Stimulated activated CD8-positive, alpha-beta memory T cell treated with anti-CD3 and anti-CD28 coated beads, Interleukin-2, amount 100 ng/mL, for 1 hour (primary cell): ENCODE data around the gene MDC1.
A peak's percentile ranks its signal among the peaks of the same experiment; 100 is the strongest.

Experiments
- DNase-seq, 2 donors: peaks; one replicate each; pipeline ENCODE4 v3.0.0-alpha.2; 2020; ENCODE audit warnings: low read depth in 2 of 2

The MDC1 gene

GRCh38 chr6:30748851-30749540 lies 31.9 kb upstream of the MDC1 start:
- no peak for DNase-seq

GRCh38 chr6:30747902-30748769 lies 31.1 kb upstream of the MDC1 start:
- DNase-seq: no peak

DNA sequence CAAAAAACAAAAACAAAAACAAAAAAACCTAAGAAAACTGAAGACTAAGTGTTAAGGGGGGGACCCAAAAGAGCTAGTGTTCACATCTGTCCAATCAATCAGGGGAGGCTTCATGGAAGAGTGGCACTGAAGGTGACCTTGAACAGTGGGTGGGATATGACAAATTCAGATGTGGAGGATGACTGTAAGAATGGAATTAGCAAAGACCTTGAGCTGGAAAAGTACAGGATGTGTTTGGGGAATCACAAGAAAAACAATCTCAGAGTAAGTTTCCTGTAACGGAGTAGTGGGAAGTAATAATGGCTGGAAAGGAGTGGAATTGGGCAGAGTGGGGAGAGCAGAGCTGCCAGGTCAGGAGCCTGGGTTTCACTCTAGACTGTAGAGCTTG lies 30.2 kb upstream of the MDC1 start:
- DNase-seq: no peak

GRCh38 chr6:30744054-30744805 lies 27.1 kb upstream of the MDC1 start, which contains the start of gene IER3:
TSS of gene IER3 (minus strand) at chr6:30744547. CDS start at chr6:30744518, 29 bp downstream.
- peak; percentile 52 to 62 for DNase-seq

- DNase-seq: no peak
Observed at GRCh38 chr6:30743099-30744053, 26.3 kb upstream of the MDC1 start.

- DNase-seq: peak; percentile 79 to 83
Observed at GRCh38 chr6:30742316-30743098, 25.4 kb upstream of the MDC1 start, which contains the start of gene FLOT1. TSS of gene FLOT1 (minus strand) at chr6:30742687. CDS start at chr6:30742189, 498 bp downstream.

- DNase-seq: no peak
Observed at GRCh38 chr6:30741789-30742315, 24.8 kb upstream of the MDC1 start.

DNA sequence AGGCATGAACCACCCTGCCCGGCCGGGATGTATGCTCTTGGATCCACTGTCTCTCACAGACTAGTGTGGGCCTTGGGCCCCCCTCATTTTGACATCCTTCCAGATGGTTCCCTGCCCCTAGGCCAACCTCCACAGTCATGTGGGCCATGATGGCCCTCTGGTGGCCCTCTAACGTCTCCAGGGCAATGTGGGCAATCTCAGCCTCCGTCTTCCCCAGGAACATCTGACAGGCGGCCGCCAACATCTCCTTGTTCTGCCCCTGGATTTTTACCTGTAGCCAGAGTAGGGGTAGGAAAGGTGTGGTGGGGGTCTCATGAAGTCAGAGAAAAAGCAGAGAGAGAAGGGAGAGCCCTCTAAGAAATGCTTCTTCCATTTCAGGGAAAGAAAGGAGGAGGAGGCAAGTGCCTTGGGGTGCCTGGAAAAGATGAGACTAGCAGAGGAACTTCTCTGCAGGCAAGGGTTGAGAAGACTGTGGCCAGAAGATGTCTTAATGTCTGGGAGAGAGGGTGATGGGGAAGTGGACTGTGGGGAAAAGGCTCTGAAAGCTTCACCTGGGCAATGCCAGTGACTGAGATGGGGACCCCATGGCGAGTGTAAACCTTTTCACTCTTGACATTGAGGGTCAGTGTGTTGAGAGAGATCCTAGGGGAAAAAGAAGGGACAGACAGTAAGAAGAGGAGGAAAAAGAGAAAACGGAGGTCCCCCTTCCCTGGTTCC lies 24.1 kb upstream of the MDC1 start:
- no peak for DNase-seq

DNA sequence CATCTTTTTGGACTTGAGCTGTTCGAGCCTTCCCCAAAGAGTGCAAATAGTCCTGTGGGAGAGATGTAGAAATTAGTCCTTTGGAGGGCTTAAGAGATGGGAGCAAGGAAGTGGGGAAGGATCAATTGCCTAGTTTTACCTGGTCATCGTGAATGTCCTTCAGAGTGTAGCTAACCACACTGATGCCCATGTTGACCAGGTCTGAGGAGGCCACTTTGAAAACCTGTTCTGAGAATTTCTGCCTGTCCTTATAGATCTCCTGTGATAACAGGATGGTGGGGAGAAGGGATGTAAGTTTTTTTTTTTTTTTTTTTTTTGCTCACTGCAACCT lies 23.4 kb upstream of the MDC1 start:
- no peak for DNase-seq

DNA sequence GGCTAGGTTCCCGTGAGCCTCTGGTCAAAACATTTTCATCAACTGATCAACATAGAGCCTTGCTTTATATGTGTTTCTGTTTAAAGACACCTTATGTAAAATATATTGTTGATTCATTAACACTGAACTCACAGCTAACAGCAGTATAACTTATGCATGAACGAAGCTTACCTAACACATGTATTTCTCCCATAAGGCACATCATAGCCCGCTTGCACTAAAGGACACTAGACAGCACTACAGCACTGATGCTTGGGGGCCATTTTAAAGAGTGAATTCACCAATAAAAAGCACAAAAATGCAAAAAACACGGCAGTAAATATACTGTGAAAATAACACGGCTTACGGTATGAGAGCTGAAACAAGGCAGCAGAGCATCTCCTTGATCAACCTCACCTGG lies 21.5 kb upstream of the MDC1 start:
- DNase-seq: no peak

- DNase-seq: no peak
Observed at GRCh38 chr6:30735668-30736314, 18.7 kb upstream of the MDC1 start.

DNA sequence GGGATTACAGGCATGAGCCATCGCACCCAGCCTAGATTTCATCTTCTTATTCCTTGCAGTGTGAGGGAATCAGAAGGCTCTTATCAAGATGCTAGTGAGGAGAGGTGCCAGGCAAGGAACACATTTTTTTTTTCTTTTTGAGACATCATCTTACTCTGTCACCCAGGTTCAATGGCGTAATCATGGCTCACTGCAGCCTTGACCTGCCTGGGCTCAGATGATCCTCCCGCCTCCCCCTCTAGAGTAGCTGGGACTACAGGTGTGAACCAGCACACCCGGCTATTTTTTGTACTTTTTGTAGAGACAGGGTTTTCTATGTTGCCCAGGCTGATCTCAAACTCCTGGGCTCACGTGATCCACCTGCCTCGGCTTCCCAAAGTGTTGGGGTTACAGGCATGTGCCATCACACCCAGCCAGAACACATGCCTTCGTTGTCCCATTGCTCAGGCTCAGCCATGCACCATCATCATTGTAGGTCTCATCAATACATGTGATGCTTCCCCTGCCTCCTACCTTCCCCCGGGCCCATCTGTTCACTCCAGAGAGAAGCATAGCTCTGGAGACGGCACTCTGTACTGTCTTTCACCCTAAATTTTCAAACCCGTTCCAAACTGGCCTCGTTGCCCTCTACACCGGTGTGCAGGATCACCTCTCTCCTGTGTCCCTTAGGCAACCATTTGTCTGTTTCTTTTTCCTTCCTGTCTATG lies 15.3 kb upstream of the MDC1 start:
- DNase-seq: no peak

DNA sequence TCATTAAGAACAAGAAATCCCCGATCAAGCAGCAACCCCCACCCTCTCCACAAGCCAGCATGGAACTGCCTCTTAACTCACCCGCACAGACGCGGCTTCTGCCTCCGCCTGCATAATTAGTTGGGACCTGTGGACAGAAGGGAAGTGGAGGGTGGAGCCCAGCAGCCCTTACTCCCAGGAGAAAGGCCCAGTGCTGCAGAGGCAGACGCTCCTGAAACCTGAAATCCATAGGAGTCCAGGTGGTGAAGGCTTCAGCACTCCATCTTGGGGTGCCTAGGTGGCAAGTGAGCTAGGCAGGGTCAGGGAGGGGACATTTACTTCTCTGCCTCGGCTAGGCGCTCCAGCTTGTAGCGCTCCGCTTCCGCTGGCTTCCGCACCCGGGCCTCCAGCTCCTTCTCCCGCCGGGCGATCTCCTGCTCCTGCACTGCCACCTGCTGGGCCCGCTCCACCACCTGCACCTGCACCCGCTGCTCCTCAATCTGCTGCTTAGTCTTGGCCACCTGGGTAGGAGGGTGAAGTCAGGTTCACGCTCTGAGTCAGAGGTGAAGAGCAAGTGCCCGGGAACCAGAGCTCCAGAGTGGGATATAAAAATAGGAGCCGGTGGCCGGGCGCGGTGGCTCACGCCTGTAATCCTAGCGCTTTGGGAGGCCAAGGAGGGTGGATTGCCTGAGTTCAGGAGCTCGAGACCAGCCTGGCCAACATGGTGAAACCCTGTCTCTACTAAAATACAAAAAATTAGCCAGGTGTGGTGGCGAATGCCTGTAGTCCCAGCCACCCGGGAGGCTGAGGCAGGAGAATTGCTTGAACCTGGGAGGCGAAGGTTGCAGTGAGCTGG lies 13.7 kb upstream of the MDC1 start:
- DNase-seq: peak; percentile 60 to 72

- DNase-seq: no peak
Observed at GRCh38 chr6:30727920-30728553, 11.0 kb upstream of the MDC1 start.

GRCh38 chr6:30726506-30727413 lies 9.7 kb upstream of the MDC1 start:
- DNase-seq: no peak
